Thyroid gland (tissue), 4 donors: Measurements from ENCODE around the gene GORASP2.

Experiments
- CTCF ChIP-seq, 6 experiments: fragments of 200-600 bp in 3 of 6; fragments of 450-650 bp in 3 of 6; sonication (generic) in 3 of 6; IDR thresholded peaks; one replicate each; pipeline ENCODE4 v1.5.1; 2016 to 2019; ENCODE audit warnings: antibody characterized with exemption in 6 of 6, mild to moderate bottlenecking in 2 of 6, inconsistent platforms in 1 of 6, moderate library complexity in 1 of 6
- POLR2A ChIP-seq, 2 donors: fragments of 450-650 bp; IDR thresholded peaks; one replicate each; pipeline ENCODE4 v1.6.1; 2017; ENCODE audit warnings: antibody characterized with exemption in 2 of 2, mild to moderate bottlenecking in 2 of 2, moderate library complexity in 1 of 2

DNA sequence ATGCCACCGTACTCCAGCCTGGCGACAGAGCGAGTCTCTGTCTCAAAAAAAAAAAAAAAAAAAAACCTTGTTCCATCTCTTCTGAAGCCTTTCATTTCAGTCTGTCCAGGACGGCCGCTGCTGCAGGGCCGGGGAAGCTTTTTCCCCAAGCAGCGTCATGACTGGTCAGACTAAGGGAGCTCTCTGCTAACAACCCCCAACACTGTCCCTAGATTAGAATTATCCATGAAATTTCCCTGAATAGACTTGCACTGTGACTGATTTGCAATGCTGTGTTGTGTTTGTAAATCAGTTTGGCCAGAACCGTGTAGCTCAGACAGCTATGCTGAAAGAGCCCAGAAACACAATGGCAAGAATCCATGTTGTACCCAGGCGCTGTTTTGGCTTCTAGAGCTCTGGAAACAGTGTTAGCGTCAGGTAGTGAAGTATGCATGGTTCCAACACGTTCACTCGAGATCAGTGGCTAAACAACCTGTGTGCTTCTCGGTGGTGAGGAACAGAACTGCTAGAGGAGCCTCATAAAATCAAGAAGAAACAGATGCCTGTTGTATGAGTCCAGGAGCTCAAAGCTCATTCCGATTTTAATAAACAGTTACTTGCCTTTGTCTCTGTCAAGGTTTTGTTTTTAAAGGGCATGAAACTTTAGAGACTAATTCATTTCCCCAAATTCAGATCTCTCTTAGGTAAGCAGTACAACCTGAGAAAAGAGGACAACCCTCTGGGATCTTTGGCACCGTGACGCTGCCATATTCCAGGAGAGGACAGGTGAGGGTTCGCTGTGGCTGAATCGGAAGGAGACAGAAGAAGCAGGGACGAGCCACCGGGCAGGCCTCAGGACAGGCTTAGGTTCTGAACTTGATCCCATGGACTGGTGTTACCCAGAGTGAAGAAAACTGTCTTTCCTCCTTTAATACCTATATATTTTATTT lies 43.5 kb downstream of the GORASP2 start:
- TF ChIP-seq CTCF (IDR thresholded peaks at IDR 0.05) (no peak), POLR2A (IDR thresholded peaks at IDR 0.05) (no peak)
